Stimulated activated naive CD4-positive, alpha-beta T cell treated with Interleukin-2 at 50 U/mL for 16 hours (primary cell): Measurements from ENCODE around the gene KRT71.

Source experiments
- DNase-seq: peaks from one replicate; lab custom pipeline; 2025; lab: John Stamatoyannopoulos, UW

KRT71 gene

GRCh38 chr12:52497975-52498374, 55.0 kb downstream of the KRT71 start:
- DNase-seq, result no peak

GRCh38 chr12:52496590-52497071, 56.3 kb downstream of the KRT71 start:
- DNase-seq, result no peak

- DNase-seq, result no peak
Measured at GRCh38 chr12:52496054-52496453, 56.9 kb downstream of the KRT71 start.

- no peak for DNase-seq
Measured at GRCh38 chr12:52495389-52495788, 57.6 kb downstream of the KRT71 start.

GRCh38 chr12:52494518-52494917, 58.4 kb downstream of the KRT71 start:
- no peak for DNase-seq

GRCh38 chr12:52494100-52494499, 58.8 kb downstream of the KRT71 start:
- no peak for DNase-seq
